ENCODE results near the gene CCNY. TPM values are rescaled to one million over a fixed set of nuclear protein-coding genes. Genes with fewer than 3 reads are reported as not detected.

The CCNY gene
- 10 to 100 TPM; 23.3 to 72.3 (median 26.7) TPM for total RNA-seq

GRCh38 chr10:35336084-35336831 lies at the start of gene CCNY:
CCNY (plus strand) TSS chr10:35336509; CDS start chr10:35337054, 545 bp downstream.
- intact Hi-C loops (cut with DNase I; ENCODE audit: low total_unique reads), result no loop called here
- peak within 1 kb of the TSS; percentile 88 for H3K4me3 ChIP-seq (ENCODE audit: low read depth, poor library complexity, severe bottlenecking)
- peak; percentile 55 to 95 for DNase-seq (ENCODE audit: low spot score in 2 of 2)
- no peak for TF ChIP-seq CTCF (IDR thresholded peaks at IDR 0.05)
- TF ChIP-seq POLR2A (IDR thresholded peaks at IDR 0.05), result peak in 1 of 2 donors; percentile 2
- 0% methylated on average over 37 to 46 of the region's 109 CpGs for WGBS, 2 donors

GRCh38 chr10:35289198-35289597 lies 47.1 kb upstream of the CCNY start:
- intact Hi-C loops (cut with DNase I; ENCODE audit: low total_unique reads), result no loop called here
- TF ChIP-seq POLR2A (IDR thresholded peaks at IDR 0.05) (no peak), CTCF (IDR thresholded peaks at IDR 0.05) (no peak)
- no peak overlapping the region for H3K4me3 ChIP-seq (ENCODE audit: low read depth, poor library complexity, severe bottlenecking)
- DNase-seq (ENCODE audit: low spot score in 2 of 2), result no peak
- WGBS, 2 donors, result 88 to 92% methylated on average over 1 of the region's 1 CpG

- DNase-seq (ENCODE audit: low spot score in 2 of 2), result no peak
- WGBS, 2 donors, result 89 to 96% methylated on average over 1 of the region's 1 CpG
- TF ChIP-seq POLR2A (IDR thresholded peaks at IDR 0.05), result no peak
- TF ChIP-seq CTCF (IDR thresholded peaks at IDR 0.05), result no peak
- no peak overlapping the region for H3K4me3 ChIP-seq (ENCODE audit: low read depth, poor library complexity, severe bottlenecking)
- intact Hi-C loops (cut with DNase I; ENCODE audit: low total_unique reads), result no loop called here
These were observed 41.8 kb upstream of the CCNY start for GRCh38 chr10:35294506-35294905.

- no peak for DNase-seq (ENCODE audit: low spot score in 2 of 2)
- no peak overlapping the region for H3K4me3 ChIP-seq (ENCODE audit: low read depth, poor library complexity, severe bottlenecking)
- intact Hi-C loops (cut with DNase I; ENCODE audit: low total_unique reads), result no loop called here
- 60 to 71% methylated on average over 3 of the region's 3 CpGs for WGBS, 2 donors
- no peak for TF ChIP-seq POLR2A (IDR thresholded peaks at IDR 0.05)
- no peak for TF ChIP-seq CTCF (IDR thresholded peaks at IDR 0.05)
These were observed 37.3 kb upstream of the CCNY start for GRCh38 chr10:35299016-35299415.

- WGBS, 2 donors, result 25% methylated on average over 11 of the region's 11 CpGs
- intact Hi-C loops (cut with DNase I; ENCODE audit: low total_unique reads), result no loop called here
- DNase-seq (ENCODE audit: low spot score in 2 of 2), result peak; percentile 69 to 91
- TF ChIP-seq CTCF (IDR thresholded peaks at IDR 0.05), result no peak
- TF ChIP-seq POLR2A (IDR thresholded peaks at IDR 0.05), result no peak
- H3K4me3 ChIP-seq (ENCODE audit: low read depth, poor library complexity, severe bottlenecking), result no peak overlapping the region
These were observed 36.1 kb upstream of the CCNY start for GRCh38 chr10:35300063-35300699.

All from lower leg skin (tissue), 4 donors.